SK-MEL-5 (cell line): ENCODE measurements around the gene DHX30. TPM values are rescaled to one million over a fixed set of nuclear protein-coding genes. Genes with fewer than 3 reads are reported as not detected.
"Not testable (repeated sequence)": the region's sequence is repeated elsewhere in the genome, so short reads cannot be mapped to it uniquely, and the experiment has no call there.

Experiments used
- DNase-seq: peaks from one replicate; pipeline ENCODE4 v3.0.0-alpha.2; 2016; ENCODE audit warnings: low read depth, low spot score
- in situ Hi-C: cut with HindIII; loops from 2 replicates; pipeline ENCODE4 v1.10.0; 2016; ENCODE audit warnings: low sequenced_read_pairs, high pct_unique_total_duplicates, low pct_unique_long_range_greater_than_20kb
- polyA plus RNA-seq, 2 experiments: library from polyadenylated mRNA; depleted of rRNA; stranded (reverse); fragments of >200 nt; gene quantifications; 2 replicates each; pipeline ENCODE4 v1.2.3, GENCODE V29; 2015
- total RNA-seq: library from RNA; depleted of rRNA; stranded (reverse); fragments of >200 nt; shearing (Covaris generic); gene quantifications from 2 replicates; pipeline ENCODE4 v1.2.3, GENCODE V29; 2014; rRNA removed

The DHX30 gene
- 96.6 and 100 TPM in 2 replicates for total RNA-seq
- polyA plus RNA-seq (2015; cell fraction: cytosol; rRNA removed), result 94.4 and 109 TPM in 2 replicates
- 221 and 231 TPM in 2 replicates for polyA plus RNA-seq (2015; cell fraction: nucleus; rRNA removed)

- peak; percentile 73 for DNase-seq
- in situ Hi-C loops, result no loop called here
Observed at GRCh38 chr3:47802734-47803479, at the start of gene DHX30. TSS of gene DHX30 (plus strand) at chr3:47803138. CDS start at chr3:47810684, 7,546 bp downstream.

- DNase-seq, result no peak
- in situ Hi-C loops, result no loop called here
Observed at GRCh38 chr3:47758261-47759025, 44.5 kb upstream of the DHX30 start.

- in situ Hi-C loops, DNase-seq: not testable (repeated sequence)
Observed at GRCh38 chr3:47760207-47760606, 42.7 kb upstream of the DHX30 start.

GRCh38 chr3:47761046-47761445 is 41.9 kb upstream of the DHX30 start:
- no peak for DNase-seq
- in situ Hi-C loops, result no loop called here

- in situ Hi-C loops, result no loop called here
- DNase-seq, result no peak
Observed at GRCh38 chr3:47762233-47762632, 40.7 kb upstream of the DHX30 start.

- DNase-seq, result no peak
- in situ Hi-C loops, result no loop called here
Observed at GRCh38 chr3:47766186-47766585, 36.8 kb upstream of the DHX30 start.

- DNase-seq, result no peak
- in situ Hi-C loops, result no loop called here
Observed at GRCh38 chr3:47772047-47772446, 30.9 kb upstream of the DHX30 start.

- DNase-seq, result no peak
- in situ Hi-C loops, result no loop called here
Observed at GRCh38 chr3:47772788-47773187, 30.1 kb upstream of the DHX30 start.

- in situ Hi-C loops, result no loop called here
- no peak for DNase-seq
Observed at GRCh38 chr3:47778746-47779145, 24.2 kb upstream of the DHX30 start.

- DNase-seq, result peak; percentile 35
- in situ Hi-C loops, result no loop called here
Observed at GRCh38 chr3:47780741-47781684, 21.9 kb upstream of the DHX30 start.

- in situ Hi-C loops, result no loop called here
- DNase-seq, result peak; percentile 97
Observed at GRCh38 chr3:47781685-47782445, 21.1 kb upstream of the DHX30 start, which contains the start of gene SMARCC1. TSS of gene SMARCC1 (minus strand) at chr3:47781893. CDS start at chr3:47781797, 96 bp downstream.

GRCh38 chr3:47782446-47783308 is 20.3 kb upstream of the DHX30 start:
- DNase-seq, result peak; percentile 18
- in situ Hi-C loops, result no loop called here

GRCh38 chr3:47783673-47784072 is 19.3 kb upstream of the DHX30 start:
- DNase-seq, result no peak
- in situ Hi-C loops, result no loop called here

GRCh38 chr3:47791193-47791855 is 11.6 kb upstream of the DHX30 start:
- in situ Hi-C loops, result no loop called here
- DNase-seq, result peak; percentile 55

GRCh38 chr3:47792699-47793098 is 10.2 kb upstream of the DHX30 start:
- DNase-seq, result no peak
- in situ Hi-C loops, result no loop called here

GRCh38 chr3:47794544-47794943 is 8.4 kb upstream of the DHX30 start:
- DNase-seq, result no peak
- in situ Hi-C loops, result no loop called here
